Dedifferentiated amniotic fluid mesenchymal stem cell (primary cell): ENCODE measurements around the gene ADGRD2.
"Not testable (repeated sequence)": the region's sequence is repeated elsewhere in the genome, so short reads cannot be mapped to it uniquely, and the experiment has no call there.

Experiments used
- DNase-seq: peaks from one replicate; pipeline ENCODE4 v3.0.0-alpha.2; 2016; ENCODE audit errors: extremely low spot score

Gene ADGRD2

GRCh38 chr9:124450241-124450924 lies at the start of gene ADGRD2:
ADGRD2 (plus strand) TSS chr9:124450451; CDS start chr9:124451667, 1,216 bp downstream.
- DNase-seq: no peak

GRCh38 chr9:124403246-124403645 lies 47.0 kb upstream of the ADGRD2 start:
- DNase-seq: no peak

GRCh38 chr9:124409410-124409809 lies 40.8 kb upstream of the ADGRD2 start:
- DNase-seq: no peak

- DNase-seq: no peak
Observed at GRCh38 chr9:124410321-124410913, 39.8 kb upstream of the ADGRD2 start.

- no peak for DNase-seq
Observed at GRCh38 chr9:124411514-124412227, 38.6 kb upstream of the ADGRD2 start.

- DNase-seq: no peak
Observed at GRCh38 chr9:124412228-124412575, 38.0 kb upstream of the ADGRD2 start.

- DNase-seq: no peak
Observed at GRCh38 chr9:124414612-124415011, 35.6 kb upstream of the ADGRD2 start.

GRCh38 chr9:124415102-124415851 lies 35.0 kb upstream of the ADGRD2 start, which contains the start of gene PSMB7:
PSMB7 (minus strand) TSS chr9:124415442; CDS start chr9:124415425, 17 bp downstream.
- DNase-seq: peak; percentile 98

GRCh38 chr9:124415852-124416484 lies 34.3 kb upstream of the ADGRD2 start:
- DNase-seq: no peak

GRCh38 chr9:124419832-124420489 lies 30.3 kb upstream of the ADGRD2 start:
- DNase-seq: no peak

GRCh38 chr9:124420991-124421543 lies 29.2 kb upstream of the ADGRD2 start:
- DNase-seq: no peak

GRCh38 chr9:124423155-124423554 lies 27.1 kb upstream of the ADGRD2 start:
- DNase-seq: no peak

GRCh38 chr9:124423591-124423990 lies 26.7 kb upstream of the ADGRD2 start:
- no peak for DNase-seq

- DNase-seq: not testable (repeated sequence)
Observed at GRCh38 chr9:124425733-124426132, 24.5 kb upstream of the ADGRD2 start.

GRCh38 chr9:124426361-124426760 lies 23.9 kb upstream of the ADGRD2 start:
- DNase-seq: no peak

- no peak for DNase-seq
Observed at GRCh38 chr9:124427281-124427680, 23.0 kb upstream of the ADGRD2 start.

GRCh38 chr9:124428751-124429529 lies 21.3 kb upstream of the ADGRD2 start:
- DNase-seq: no peak

GRCh38 chr9:124429530-124429867 lies 20.8 kb upstream of the ADGRD2 start:
- DNase-seq: no peak

GRCh38 chr9:124436320-124436719 lies 13.9 kb upstream of the ADGRD2 start:
- DNase-seq: no peak

- DNase-seq: no peak
Observed at GRCh38 chr9:124437086-124437485, 13.2 kb upstream of the ADGRD2 start.
